ENCODE measurements around the gene UBE2M. TPM values are rescaled to one million over a fixed set of nuclear protein-coding genes. Genes with fewer than 3 reads are reported as not detected.

UBE2M gene
- total RNA-seq, 1 donor from 2014 or later = 142 TPM

Other genes starting within 250 kb of the UBE2M start
- gene ZSCAN22, start 231.6 kb downstream of the UBE2M start, total RNA-seq = 4.6 and 4.9 TPM in 2 replicates
- 11.8 and 13.3 TPM in 2 replicates for gene A1BG, start 205.1 kb downstream of the UBE2M start, total RNA-seq
- gene ZNF497, start 195.9 kb downstream of the UBE2M start, total RNA-seq = 0.76 and 2.2 TPM in 2 replicates
- gene ZNF837, start 177.6 kb downstream of the UBE2M start, total RNA-seq = 1.1 and 1.5 TPM in 2 replicates
- gene RPS5, start 171.3 kb downstream of the UBE2M start, total RNA-seq = 1,217 and 1,244 TPM in 2 replicates
- gene RNF225, start 163.0 kb downstream of the UBE2M start, total RNA-seq = 0.57 and 0.91 TPM in 2 replicates
- gene ZNF584, start 150.0 kb downstream of the UBE2M start, total RNA-seq = 11.2 and 12.2 TPM in 2 replicates
- gene ZNF132, start 118.5 kb downstream of the UBE2M start, total RNA-seq = 3.2 and 3.4 TPM in 2 replicates
- gene ZNF324B, start 107.0 kb downstream of the UBE2M start, total RNA-seq = 9.6 and 11.3 TPM in 2 replicates
- gene ZNF324, start 91.5 kb downstream of the UBE2M start, total RNA-seq = 11.6 and 12.3 TPM in 2 replicates
- 6.6 and 6.9 TPM in 2 replicates for gene ZNF446, start 82.3 kb downstream of the UBE2M start, total RNA-seq
- gene SLC27A5, start 46.6 kb downstream of the UBE2M start, total RNA-seq = 23.0 and 23.5 TPM in 2 replicates
- gene ZBTB45, start 38.8 kb downstream of the UBE2M start, total RNA-seq = 16.6 and 17.7 TPM in 2 replicates
- 658 and 662 TPM in 2 replicates for gene TRIM28, start 14.5 kb downstream of the UBE2M start, total RNA-seq
- 102 and 105 TPM in 2 replicates for gene CHMP2A, start 3.5 kb downstream of the UBE2M start, total RNA-seq
- gene MZF1, start 14.7 kb upstream of the UBE2M start, total RNA-seq = 18.8 and 19.0 TPM in 2 replicates